ENCODE measurements around the gene TXNL4A. TPM values are rescaled to one million over a fixed set of nuclear protein-coding genes. Genes with fewer than 3 reads are reported as not detected.

TXNL4A gene
- total and polyA plus RNA-seq, 2 experiments from 2014 or later: 71.9 to 227 TPM

DNA sequence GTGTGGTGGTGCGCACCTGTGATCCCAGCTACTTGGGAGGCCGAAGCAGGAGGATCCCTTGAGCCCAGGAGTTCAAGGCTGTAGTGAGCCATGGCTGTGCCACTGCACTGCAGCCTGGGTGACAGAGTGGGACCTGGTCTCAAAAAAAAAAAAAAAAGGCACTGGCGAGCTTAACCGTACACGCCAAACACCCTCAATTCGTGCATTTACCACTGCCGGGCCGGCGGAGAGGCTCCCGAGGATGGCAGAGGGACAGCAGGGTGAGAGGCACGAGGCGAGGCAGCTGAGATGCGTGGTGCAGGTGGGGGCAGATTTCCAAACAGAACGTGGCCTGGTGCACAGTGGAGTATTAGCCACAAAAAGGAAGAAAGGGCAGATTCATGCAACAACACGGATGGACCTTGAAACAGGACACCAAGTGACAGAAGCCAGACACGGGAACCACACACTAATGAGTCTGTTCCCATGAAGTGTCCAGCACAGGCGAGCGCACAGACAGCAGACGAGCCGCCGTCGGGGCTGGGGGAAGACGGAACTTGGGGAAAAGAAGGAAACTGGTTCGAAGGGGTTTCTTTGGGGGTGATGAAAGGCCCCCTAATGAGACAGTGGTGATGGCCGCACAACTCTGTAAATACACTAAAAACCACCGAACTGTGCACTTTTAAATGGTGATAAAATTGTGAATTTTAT is 64.3 kb downstream of the TXNL4A start:
- no peak overlapping the region for H3K4me3 ChIP-seq
- H3K27me3 ChIP-seq: no peaks in the 10 kb centered on the region
- DNase-seq (ENCODE audit: low spot score): no peak
- no peaks in the 10 kb centered on the region for H4K20me1 ChIP-seq (ENCODE audit: insufficient read depth, poor library complexity, severe bottlenecking)
- H3K27ac ChIP-seq: no peak overlapping the region
- H3K79me2 ChIP-seq: peaks cover 23% of the 10 kb centered on the region
- no peaks in the 10 kb centered on the region for H3K9me2 ChIP-seq (replicated peaks; ENCODE audit: insufficient read depth)
- H3K9me3 ChIP-seq (ENCODE audit: low read depth): peaks cover 3% of the 10 kb centered on the region
- no peaks in the 10 kb centered on the region for H3K4me1 ChIP-seq (ENCODE audit: insufficient read depth)
- no peaks in the 10 kb centered on the region for H3K36me3 ChIP-seq (replicated peaks; ENCODE audit: insufficient read depth, low read depth)
- 97% methylated on average over 26 of the region's 26 CpGs for WGBS (ENCODE audit: low lambda C conversion rate, missing lambda C conversion rate)
- no peak overlapping the region for H2AFZ ChIP-seq
- H3K4me2 ChIP-seq: no peak overlapping the region
- TF ChIP-seq EZH2 (IDR thresholded peaks at IDR 0.05; ENCODE audit: borderline replicate concordance) (no peak), EZH2phosphoT487 (IDR thresholded peaks at IDR 0.05; ENCODE audit: low read depth, severe bottlenecking, unreplicated experiment) (no peak)
- TF ChIP-seq, protein P1, sequence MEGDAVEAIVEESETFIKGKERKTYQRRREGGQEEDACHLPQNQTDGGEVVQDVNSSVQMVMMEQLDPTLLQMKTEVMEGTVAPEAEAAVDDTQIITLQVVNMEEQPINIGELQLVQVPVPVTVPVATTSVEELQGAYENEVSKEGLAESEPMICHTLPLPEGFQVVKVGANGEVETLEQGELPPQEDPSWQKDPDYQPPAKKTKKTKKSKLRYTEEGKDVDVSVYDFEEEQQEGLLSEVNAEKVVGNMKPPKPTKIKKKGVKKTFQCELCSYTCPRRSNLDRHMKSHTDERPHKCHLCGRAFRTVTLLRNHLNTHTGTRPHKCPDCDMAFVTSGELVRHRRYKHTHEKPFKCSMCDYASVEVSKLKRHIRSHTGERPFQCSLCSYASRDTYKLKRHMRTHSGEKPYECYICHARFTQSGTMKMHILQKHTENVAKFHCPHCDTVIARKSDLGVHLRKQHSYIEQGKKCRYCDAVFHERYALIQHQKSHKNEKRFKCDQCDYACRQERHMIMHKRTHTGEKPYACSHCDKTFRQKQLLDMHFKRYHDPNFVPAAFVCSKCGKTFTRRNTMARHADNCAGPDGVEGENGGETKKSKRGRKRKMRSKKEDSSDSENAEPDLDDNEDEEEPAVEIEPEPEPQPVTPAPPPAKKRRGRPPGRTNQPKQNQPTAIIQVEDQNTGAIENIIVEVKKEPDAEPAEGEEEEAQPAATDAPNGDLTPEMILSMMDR (IDR thresholded peaks at IDR 0.05; ENCODE audit: poor library complexity): no peak

- Histone ChIP-seq H3K9me2 (replicated peaks; ENCODE audit: insufficient read depth) (no peaks in the 10 kb centered on the region), H4K20me1 (ENCODE audit: insufficient read depth, poor library complexity, severe bottlenecking) (no peaks in the 10 kb centered on the region), H3K4me1 (ENCODE audit: insufficient read depth) (no peaks in the 10 kb centered on the region), H3K27me3 (no peaks in the 10 kb centered on the region), H3K4me3 (no peak overlapping the region), H3K4me2 (no peak overlapping the region), H3K36me3 (replicated peaks; ENCODE audit: insufficient read depth, low read depth) (no peaks in the 10 kb centered on the region), H3K9me3 (ENCODE audit: low read depth) (no peaks in the 10 kb centered on the region), H3K27ac (no peak overlapping the region), H2AFZ (no peak overlapping the region), H3K79me2 (peaks cover 12% of the 10 kb centered on the region)
- TF ChIP-seq EZH2phosphoT487 (IDR thresholded peaks at IDR 0.05; ENCODE audit: low read depth, severe bottlenecking, unreplicated experiment): no peak
- TF ChIP-seq, protein P1 (IDR thresholded peaks at IDR 0.05; ENCODE audit: poor library complexity): no peak
- no peak for TF ChIP-seq EZH2 (IDR thresholded peaks at IDR 0.05; ENCODE audit: borderline replicate concordance)
- DNase-seq (ENCODE audit: low spot score): no peak
- WGBS (ENCODE audit: low lambda C conversion rate, missing lambda C conversion rate): 88% methylated on average over 10 of the region's 17 CpGs
These were observed 65.4 kb downstream of the TXNL4A start for GRCh38 chr18:79922971-79923411.

DNA sequence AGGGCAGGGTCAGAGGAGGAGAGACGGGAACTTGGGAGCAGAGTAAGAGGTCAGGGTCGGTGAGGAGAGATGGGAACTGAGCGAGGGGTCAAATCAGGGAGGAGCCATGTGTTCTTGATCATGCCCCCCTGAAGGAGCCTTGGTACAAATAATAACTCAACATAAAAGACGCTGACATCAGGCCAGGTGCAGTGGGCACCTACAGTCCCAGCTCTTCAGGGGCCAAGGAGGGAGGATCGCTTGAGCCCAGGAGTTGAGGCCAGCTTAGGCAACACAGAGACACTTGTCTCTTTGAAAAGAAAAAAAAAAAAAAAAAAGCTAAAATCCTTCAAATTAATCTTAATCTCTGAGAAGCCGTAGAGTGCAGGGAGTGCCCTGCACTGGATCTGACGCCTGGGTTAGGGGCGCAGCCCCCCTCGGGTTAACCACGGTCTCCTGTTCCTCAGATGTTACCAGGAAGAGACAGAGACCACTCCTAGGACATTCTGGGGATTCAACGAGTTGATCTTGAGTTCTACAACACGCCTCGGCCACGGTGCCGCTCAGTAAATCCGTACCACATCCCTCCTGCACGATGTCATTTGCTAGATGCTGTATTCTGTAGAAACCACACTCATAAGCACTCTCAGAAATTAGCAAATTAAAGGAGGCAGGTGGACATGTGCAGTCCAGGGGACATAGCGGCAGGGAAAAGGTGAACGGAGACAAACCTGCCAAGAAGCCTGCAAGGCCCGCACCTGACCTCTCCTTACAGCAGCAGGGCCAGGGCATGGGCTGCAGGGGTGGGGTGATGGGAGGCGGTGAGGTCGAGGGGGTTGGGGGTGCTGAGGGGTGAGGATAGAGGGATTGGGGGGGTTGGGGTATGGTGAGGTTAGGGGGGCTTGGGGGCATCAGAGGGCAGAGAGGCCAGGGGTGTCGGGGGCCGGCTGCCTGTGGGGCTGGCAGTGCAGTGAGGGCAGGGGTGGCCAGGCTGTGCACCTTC is 66.1 kb downstream of the TXNL4A start:
- no peak overlapping the region for H3K4me2 ChIP-seq
- H4K20me1 ChIP-seq (ENCODE audit: insufficient read depth, poor library complexity, severe bottlenecking): no peaks in the 10 kb centered on the region
- DNase-seq (ENCODE audit: low spot score): no peak
- H3K9me3 ChIP-seq (ENCODE audit: low read depth): no peaks in the 10 kb centered on the region
- whole genome bisulfite sequencing (ENCODE audit: low lambda C conversion rate, missing lambda C conversion rate): 98% methylated on average over 20 of the region's 24 CpGs
- no peaks in the 10 kb centered on the region for H3K36me3 ChIP-seq (replicated peaks; ENCODE audit: insufficient read depth, low read depth)
- H2AFZ ChIP-seq: no peak overlapping the region
- H3K4me1 ChIP-seq (ENCODE audit: insufficient read depth): no peaks in the 10 kb centered on the region
- no peaks in the 10 kb centered on the region for H3K27me3 ChIP-seq
- peaks cover 7% of the 10 kb centered on the region for H3K79me2 ChIP-seq
- TF ChIP-seq, protein P1 (IDR thresholded peaks at IDR 0.05; ENCODE audit: poor library complexity): no peak
- TF ChIP-seq EZH2 (IDR thresholded peaks at IDR 0.05; ENCODE audit: borderline replicate concordance) (no peak), EZH2phosphoT487 (IDR thresholded peaks at IDR 0.05; ENCODE audit: low read depth, severe bottlenecking, unreplicated experiment) (no peak)
- H3K4me3 ChIP-seq: no peak overlapping the region
- H3K27ac ChIP-seq: no peak overlapping the region
- H3K9me2 ChIP-seq (replicated peaks; ENCODE audit: insufficient read depth): no peaks in the 10 kb centered on the region

Other genes with a start within 250 kb of the TXNL4A start
- not detected in 2 replicates for gene KCNG2, start 190.6 kb downstream of the TXNL4A start, total RNA-seq
- gene KCNG2, start 190.6 kb downstream of the TXNL4A start, polyA plus RNA-seq: 0.81 TPM in 1 of 2 replicates, not detected in the other
- 23.4 and 31.1 TPM in 2 replicates for gene SLC66A2, start 36.9 kb downstream of the TXNL4A start, total RNA-seq
- 36.5 and 36.9 TPM in 2 replicates for gene SLC66A2, start 36.9 kb downstream of the TXNL4A start, polyA plus RNA-seq
- 55.2 and 58.7 TPM in 2 replicates for gene HSBP1L1, start 23.9 kb downstream of the TXNL4A start, total RNA-seq
- 81.9 and 82.0 TPM in 2 replicates for gene HSBP1L1, start 23.9 kb downstream of the TXNL4A start, polyA plus RNA-seq
- gene RBFA, start 45.9 kb upstream of the TXNL4A start, total RNA-seq: 20.7 and 29.4 TPM in 2 replicates
- gene RBFA, start 45.9 kb upstream of the TXNL4A start, polyA plus RNA-seq: 21.2 and 21.4 TPM in 2 replicates
- 17.7 and 19.8 TPM in 2 replicates for gene ADNP2, start 120.7 kb upstream of the TXNL4A start, total RNA-seq
- gene ADNP2, start 120.7 kb upstream of the TXNL4A start, polyA plus RNA-seq: 5.3 and 7.6 TPM in 2 replicates

All from hepatocyte (in vitro differentiated cells).